GM13976 (cell line): Measurements from ENCODE around the gene DRD4.

ENCODE experiments used
- DNase-seq: peaks from one replicate; pipeline ENCODE4 v3.0.0; 2012; ENCODE audit warnings: low spot score
- CTCF ChIP-seq: IDR thresholded peaks from 2 replicates; pipeline ENCODE4 v1.5.1; 2012; ENCODE audit warnings: borderline replicate concordance, mild to moderate bottlenecking; ENCODE audit not compliant: insufficient read depth; ENCODE audit errors: extremely low read depth, missing control alignments, control extremely low read depth
- in situ Hi-C: fragments of 300-500 bp; cut with MboI; formaldehyde crosslinking; loops from one replicate; pipeline ENCODE4 v1.12.0; 2022; ENCODE audit warnings: low sequenced_read_pairs, mixed read lengths, inconsistent platforms; ENCODE audit not compliant: unreplicated experiment

Gene DRD4

GRCh38 chr11:608791-609251, 28.2 kb upstream of the DRD4 start:
- no peak for DNase-seq
- TF ChIP-seq CTCF = no peak
- in situ Hi-C loops = no loop called here

GRCh38 chr11:609341-609811, 27.7 kb upstream of the DRD4 start:
- DNase-seq = no peak
- no peak for TF ChIP-seq CTCF
- in situ Hi-C loops = no loop called here

GRCh38 chr11:610146-610801, 26.8 kb upstream of the DRD4 start:
- DNase-seq = no peak
- no peak for TF ChIP-seq CTCF
- in situ Hi-C loops = no loop called here

- TF ChIP-seq CTCF = no peak
- in situ Hi-C loops = no loop called here
- DNase-seq = no peak
These were observed 25.8 kb upstream of the DRD4 start for GRCh38 chr11:611001-611996.

- in situ Hi-C loops = no loop called here
- DNase-seq = no peak
- TF ChIP-seq CTCF = peak; percentile 17
These were observed 24.7 kb upstream of the DRD4 start for GRCh38 chr11:612201-612960.

- no peak for TF ChIP-seq CTCF
- in situ Hi-C loops = no loop called here
- DNase-seq = no peak
These were observed 24.1 kb upstream of the DRD4 start for GRCh38 chr11:612961-613300.
